Tibial artery (tissue), 4 donors: ENCODE measurements around the gene PROK1.

Experiments
- DNase-seq, 2 donors: peaks; one replicate each; pipeline ENCODE4 v3.0.0-alpha.2; 2019
- H3K27ac ChIP-seq, 2 donors: fragments of 200-600 bp; sonication (generic) in 1 of 2; 1 replicate in 1 of 2; 2 replicates in 1 of 2; pipeline ENCODE4 v1.5.1; 2018 to 2019; ENCODE audit warnings: mild to moderate bottlenecking in 1 of 2
- H3K27me3 ChIP-seq, 2 donors: fragments of 200-600 bp; sonication (generic) in 1 of 2; one replicate each; pipeline versions ENCODE4 v1.5.1 to v1.6.0; 2016 to 2019
- H3K36me3 ChIP-seq, 3 donors: fragments of 200-600 bp; sonication (generic) in 2 of 3; one replicate each; pipeline ENCODE4 v1.5.1; 2016 to 2019; ENCODE audit warnings: mild to moderate bottlenecking in 2 of 3
- H3K4me1 ChIP-seq, 4 donors: fragments of 200-600 bp; sonication (generic) in 2 of 4; 1 replicate in 3 of 4; 2 replicates in 1 of 4; pipeline ENCODE4 v1.5.1; 2016 to 2019
- H3K4me3 ChIP-seq, 2 donors: fragments of 200-600 bp; sonication (generic) in 1 of 2; 1 replicate in 1 of 2; 2 replicates in 1 of 2; pipeline ENCODE4 v1.5.1; 2018 to 2019; ENCODE audit warnings: mild to moderate bottlenecking in 2 of 2
- H3K9me3 ChIP-seq, 3 donors: fragments of 200-600 bp; sonication (generic) in 1 of 3; one replicate each; pipeline ENCODE4 v1.5.1; 2016 to 2019
- CTCF ChIP-seq, 2 experiments: fragments of 200-600 bp in 1 of 2; fragments of 450-650 bp in 1 of 2; IDR thresholded peaks; one replicate each; pipeline ENCODE4 v1.5.1; 2017 to 2019; ENCODE audit warnings: antibody characterized with exemption in 2 of 2, mild to moderate bottlenecking in 1 of 2, moderate library complexity in 1 of 2
- intact Hi-C: fragments of 100-400 bp; cut with DNase I; formaldehyde crosslinking; loops from one replicate; pipeline ENCODE4 v1.15.0; 2023; ENCODE audit warnings: low total_unique reads

PROK1 gene

GRCh38 chr1:110444561-110444960, 6.4 kb upstream of the PROK1 start:
- H3K9me3 ChIP-seq, result no peaks in the 10 kb centered on the region

GRCh38 chr1:110449661-110450651, 993 bp upstream of the PROK1 start:
- no peak for DNase-seq
- TF ChIP-seq CTCF (IDR thresholded peaks at IDR 0.05), result no peak
- Histone ChIP-seq H3K9me3 (no peaks in the 10 kb centered on the region), H3K4me1 (no peaks in the 10 kb centered on the region), H3K4me3 (no peak overlapping the region), H3K36me3 (no peaks in the 10 kb centered on the region), H3K27ac (no peak overlapping the region), H3K27me3 (peaks cover 0 to 25% of the 10 kb centered on the region in 2 donors)
- intact Hi-C loops, result no loop called here

More at GRCh38 chr1:110444561-110444960, 6.4 kb upstream of the PROK1 start:
- TF ChIP-seq CTCF (IDR thresholded peaks at IDR 0.05), result no peak
- no peak overlapping the region for H3K27ac ChIP-seq
- no peaks in the 10 kb centered on the region for H3K36me3 ChIP-seq
- H3K27me3 ChIP-seq, result no peaks in the 10 kb centered on the region
- no peak overlapping the region for H3K4me3 ChIP-seq
- no peak for DNase-seq
- H3K4me1 ChIP-seq, result peaks cover 0 to 3% (median 0%) of the 10 kb centered on the region in 4 donors
- intact Hi-C loops, result no loop called here

GRCh38 chr1:110452330-110452729, 1.4 kb downstream of the PROK1 start:
- intact Hi-C loops, result no loop called here
- no peaks in the 10 kb centered on the region for H3K4me1 ChIP-seq
- H3K9me3 ChIP-seq, result no peaks in the 10 kb centered on the region
- no peaks in the 10 kb centered on the region for H3K36me3 ChIP-seq
- no peak overlapping the region for H3K27ac ChIP-seq
- DNase-seq, result no peak
- no peak overlapping the region for H3K4me3 ChIP-seq
- H3K27me3 ChIP-seq, result peaks cover 0 to 25% of the 10 kb centered on the region in 2 donors
- no peak for TF ChIP-seq CTCF (IDR thresholded peaks at IDR 0.05)

- Histone ChIP-seq H3K4me1 (no peaks in the 10 kb centered on the region), H3K36me3 (no peaks in the 10 kb centered on the region), H3K9me3 (no peaks in the 10 kb centered on the region), H3K4me3 (no peak overlapping the region), H3K27ac (no peak overlapping the region), H3K27me3 (peaks cover 0 to 28% of the 10 kb centered on the region in 2 donors)
- no peak for TF ChIP-seq CTCF (IDR thresholded peaks at IDR 0.05)
- intact Hi-C loops, result no loop called here
- DNase-seq, result no peak
Observed at GRCh38 chr1:110453829-110454228, 2.9 kb downstream of the PROK1 start.

- Histone ChIP-seq H3K9me3 (no peaks in the 10 kb centered on the region), H3K4me1 (no peaks in the 10 kb centered on the region), H3K36me3 (no peaks in the 10 kb centered on the region), H3K27ac (no peak overlapping the region), H3K27me3 (peaks cover 0 to 29% of the 10 kb centered on the region in 2 donors), H3K4me3 (no peak overlapping the region)
- intact Hi-C loops, result no loop called here
- DNase-seq, result no peak
- no peak for TF ChIP-seq CTCF (IDR thresholded peaks at IDR 0.05)
Observed at GRCh38 chr1:110454328-110454727, 3.4 kb downstream of the PROK1 start.
